ENCODE data around the gene PVALB.
"Not testable (repeated sequence)": the region's sequence is repeated elsewhere in the genome, so short reads cannot be mapped to it uniquely, and the experiment has no call there.

The PVALB gene

DNA sequence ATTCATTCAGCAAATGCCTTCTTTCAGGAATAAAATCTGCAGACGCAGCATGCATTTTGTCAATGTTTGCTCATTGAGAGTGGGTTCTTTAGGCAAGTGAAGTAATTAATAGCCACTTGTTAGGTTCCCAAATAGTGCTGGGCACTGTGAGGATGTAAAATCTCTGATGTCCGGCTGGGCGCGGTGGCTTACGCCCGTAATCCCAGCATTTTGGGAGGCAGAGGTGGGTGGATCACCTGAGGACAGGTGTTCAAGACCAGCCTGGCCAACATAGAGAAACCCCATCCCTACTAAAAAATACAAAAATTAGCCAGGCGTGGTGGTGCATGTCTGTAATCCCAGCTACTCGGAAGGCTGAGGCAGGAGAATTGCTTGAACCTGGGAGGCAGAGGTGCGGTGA is 62.0 kb downstream of the PVALB start:
- not testable (repeated sequence) for DNase-seq

DNA sequence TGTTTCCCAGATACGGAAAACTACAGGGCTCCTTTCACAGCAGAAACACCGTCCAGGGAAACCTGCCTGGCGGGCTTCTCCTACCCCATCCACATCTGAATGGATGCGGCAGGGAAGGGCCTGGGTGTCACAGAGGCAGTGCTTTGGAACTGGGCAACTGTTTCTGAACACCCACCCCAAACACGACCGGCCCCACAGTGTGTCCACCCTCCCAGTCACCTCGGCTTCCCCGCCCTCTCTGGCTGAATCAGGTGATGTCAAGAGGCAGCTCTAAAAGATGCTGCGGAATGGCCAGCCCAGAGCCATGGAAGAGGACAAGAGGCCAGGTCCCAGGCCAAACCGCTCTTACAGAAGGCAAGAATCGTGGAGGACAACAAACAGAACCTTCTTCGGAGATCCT is 62.9 kb downstream of the PVALB start:
- no peak for DNase-seq

DNA sequence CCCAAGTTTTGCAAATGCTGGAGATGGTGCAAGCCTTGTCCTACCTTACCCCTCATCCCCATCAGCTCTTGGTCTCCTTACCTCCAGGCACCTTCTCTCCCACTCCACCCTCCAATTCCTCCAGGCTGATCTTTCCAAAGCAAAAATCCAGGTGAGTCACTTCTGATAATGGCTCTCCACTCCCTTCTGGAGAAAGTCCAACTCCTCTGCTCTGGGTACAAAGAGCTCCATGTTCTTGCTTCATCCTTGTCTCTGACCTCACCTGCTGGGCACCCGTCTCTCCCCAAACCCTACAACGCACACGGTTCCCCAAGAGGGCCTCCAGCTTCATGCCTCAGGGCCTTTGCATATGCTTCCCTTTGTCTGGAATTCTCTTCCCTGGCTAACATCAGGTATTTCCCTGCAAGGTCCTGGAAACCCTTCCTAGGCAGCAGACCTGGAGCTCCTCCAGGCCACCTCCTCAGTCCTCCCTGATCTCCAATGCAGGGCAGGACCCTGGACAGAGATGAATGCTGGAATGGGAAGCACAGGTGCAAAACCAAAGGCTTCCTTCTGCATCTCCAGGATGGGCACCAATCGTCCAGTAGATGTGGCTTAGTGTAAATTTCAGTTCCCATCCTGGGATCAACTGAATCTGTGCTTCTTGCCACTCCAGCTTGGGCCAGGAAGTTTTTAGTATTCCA is 63.6 kb downstream of the PVALB start:
- no peak for DNase-seq

Measured in hematopoietic multipotent progenitor cell treated with erythropoietin and hydrocortisone succinate and interleukin-3 and kit ligand, for 4 days (in vitro differentiated cells).